ENCODE measurements around the gene KDM8.

KDM8 gene

GRCh38 chr16:27216297-27216885, 13.1 kb downstream of the KDM8 start:
- DNase-seq (ENCODE audit: low read depth): no peak

GRCh38 chr16:27217256-27217655, 13.9 kb downstream of the KDM8 start:
- DNase-seq (ENCODE audit: low read depth): no peak

GRCh38 chr16:27218756-27219155, 15.4 kb downstream of the KDM8 start:
- DNase-seq (ENCODE audit: low read depth): no peak

- DNase-seq (ENCODE audit: low read depth): no peak
Measured at GRCh38 chr16:27219161-27219560, 15.8 kb downstream of the KDM8 start.

GRCh38 chr16:27220120-27220519, 16.8 kb downstream of the KDM8 start:
- DNase-seq (ENCODE audit: low read depth): no peak

GRCh38 chr16:27220527-27220926, 17.2 kb downstream of the KDM8 start:
- DNase-seq (ENCODE audit: low read depth): no peak

- no peak for DNase-seq (ENCODE audit: low read depth)
Measured at GRCh38 chr16:27220991-27221390, 17.7 kb downstream of the KDM8 start.

- DNase-seq (ENCODE audit: low read depth): no peak
Measured at GRCh38 chr16:27221576-27222248, 18.4 kb downstream of the KDM8 start.

- no peak for DNase-seq (ENCODE audit: low read depth)
Measured at GRCh38 chr16:27222249-27223225, 19.2 kb downstream of the KDM8 start.

GRCh38 chr16:27223226-27223610, 19.9 kb downstream of the KDM8 start:
- DNase-seq (ENCODE audit: low read depth): no peak

GRCh38 chr16:27223701-27224100, 20.4 kb downstream of the KDM8 start:
- DNase-seq (ENCODE audit: low read depth): no peak

- no peak for DNase-seq (ENCODE audit: low read depth)
Measured at GRCh38 chr16:27224271-27224737, 21.0 kb downstream of the KDM8 start.

GRCh38 chr16:27224741-27225300, 21.5 kb downstream of the KDM8 start:
- no peak for DNase-seq (ENCODE audit: low read depth)

- DNase-seq (ENCODE audit: low read depth): no peak
Measured at GRCh38 chr16:27225536-27226360, 22.4 kb downstream of the KDM8 start.

- no peak for DNase-seq (ENCODE audit: low read depth)
Measured at GRCh38 chr16:27226476-27226875, 23.1 kb downstream of the KDM8 start.

GRCh38 chr16:27226976-27227705, 23.8 kb downstream of the KDM8 start:
- no peak for DNase-seq (ENCODE audit: low read depth)

GRCh38 chr16:27228045-27228444, 24.7 kb downstream of the KDM8 start:
- no peak for DNase-seq (ENCODE audit: low read depth)

- DNase-seq (ENCODE audit: low read depth): no peak
Measured at GRCh38 chr16:27228621-27229501, 25.5 kb downstream of the KDM8 start.

- DNase-seq (ENCODE audit: low read depth): no peak
Measured at GRCh38 chr16:27229891-27230470, 26.7 kb downstream of the KDM8 start.

All from stimulated activated CD8-positive, alpha-beta memory T cell treated with anti-CD3 and anti-CD28 coated beads, Interleukin-12 subunit alpha, Interleukin-12 subunit beta, amount 100 ng/mL, for 1 hour (primary cell).